ENCODE data around the gene PCSK1N. TPM values are rescaled to one million over a fixed set of nuclear protein-coding genes. Genes with fewer than 3 reads are reported as not detected.
A peak's percentile ranks its signal among the peaks of the same experiment; 100 is the strongest.
"Not testable (repeated sequence)": the region's sequence is repeated elsewhere in the genome, so short reads cannot be mapped to it uniquely, and the experiment has no call there.

Gene PCSK1N
- total RNA-seq, 5 donors from 2014 or later (not counting 1 experiment from before 2014, with no cell fraction given), result 5.0 to 11.4 (median 9.1) TPM

DNA sequence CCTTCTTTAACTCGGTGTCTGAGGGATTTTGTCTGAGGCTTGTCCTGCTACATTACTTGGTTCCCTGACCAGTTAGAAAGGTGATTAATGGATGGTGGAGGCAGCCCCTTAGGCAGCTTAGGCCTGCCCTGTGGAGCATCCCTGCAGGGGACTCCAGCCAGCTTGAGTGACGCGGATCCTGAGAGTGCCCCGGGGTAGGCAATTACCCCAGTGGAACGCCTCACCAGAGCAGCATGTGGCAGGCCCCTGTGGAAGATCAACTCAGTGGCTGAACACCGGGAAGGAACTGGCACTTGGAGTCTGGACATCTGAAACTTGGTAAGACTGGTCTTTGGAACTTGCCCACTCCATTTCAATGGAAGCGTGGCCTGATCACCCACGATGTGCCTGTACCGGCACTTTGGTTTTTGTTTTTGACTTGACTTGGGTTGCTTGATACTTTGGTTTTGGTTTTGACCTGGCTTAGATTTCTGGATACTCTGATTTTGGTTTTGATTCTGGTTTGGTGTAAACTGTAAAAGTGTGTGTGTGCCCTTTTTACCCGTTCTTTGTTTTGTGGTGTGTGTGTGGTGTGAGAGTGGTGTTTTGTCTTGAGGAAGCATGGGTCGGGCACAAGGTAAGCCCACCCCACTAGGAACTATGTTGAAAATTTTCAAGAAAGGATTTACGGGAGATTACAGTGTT lies 18.9 kb upstream of the PCSK1N start:
- H3K9me3 ChIP-seq; H3K27ac Mint-ChIP-seq; H3K27ac ChIP-seq (ENCODE audit: low read length); H3K27me3 ChIP-seq (replicated peaks in 1 of 2; ENCODE audit: control insufficient read depth in 2 of 2, extremely low read depth in 1 of 2, insufficient read depth in 2 of 2, low read length in 1 of 2); DNase-seq; H3K4me1 Mint-ChIP-seq; H3K4me1 ChIP-seq (ENCODE audit: control insufficient read depth in 1 of 2, extremely low read depth in 1 of 2, insufficient read depth in 2 of 2, low read length in 2 of 2); H3K36me3 ChIP-seq (ENCODE audit: control insufficient read depth in 2 of 2, extremely low read depth in 1 of 2, insufficient read depth in 1 of 2, low read length in 1 of 2); ATAC-seq (replicated peaks in 1 of 4); CTCF ChIA-PET; H3K4me3 ChIP-seq (ENCODE audit: control insufficient read depth in 1 of 2, extremely low read depth in 1 of 2, low read length in 1 of 2); H3K4me3 Mint-ChIP-seq; H3K9me3 Mint-ChIP-seq; H3K36me3 Mint-ChIP-seq: not testable (repeated sequence)
- 98% methylated on average over 5 of the region's 12 CpGs for WGBS (ENCODE audit: insufficient coverage)
- POLR2A ChIA-PET, result interaction anchor here in 1 of 2 donors (0.7 kb wide), 1 partner anchor 265 kb away, joined by 3 read pairs; no protein-coding TSS in a partner anchor
- H3K27me3 Mint-ChIP-seq, result peaks cover 10 to 27% of the 10 kb centered on the region in 2 donors

DNA sequence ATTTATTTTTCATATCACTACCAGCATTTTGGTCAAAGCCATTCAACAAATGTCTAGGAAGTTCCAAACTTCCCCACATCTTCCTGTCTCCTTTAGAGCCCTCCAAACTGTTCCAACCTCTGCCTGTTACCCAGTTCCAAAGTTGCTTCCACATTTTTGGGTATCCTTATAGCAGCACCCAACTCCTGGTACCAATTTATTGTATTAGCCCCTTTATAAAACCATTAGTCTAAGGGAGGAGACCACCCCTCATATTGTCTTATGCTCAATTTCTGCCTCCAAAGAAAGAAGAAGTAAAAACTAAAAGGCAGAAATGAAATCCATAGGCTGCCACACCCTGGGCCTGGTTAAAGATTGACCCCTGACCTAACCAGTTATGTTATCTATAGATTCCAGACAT lies 18.1 kb upstream of the PCSK1N start:
- DNase-seq; H3K9me3 ChIP-seq; H3K27ac Mint-ChIP-seq; H3K4me3 ChIP-seq (ENCODE audit: control insufficient read depth in 1 of 2, extremely low read depth in 1 of 2, low read length in 1 of 2); H3K9me3 Mint-ChIP-seq; H3K36me3 Mint-ChIP-seq; H3K4me1 ChIP-seq (ENCODE audit: control insufficient read depth in 1 of 2, extremely low read depth in 1 of 2, insufficient read depth in 2 of 2, low read length in 2 of 2); H3K27me3 ChIP-seq (replicated peaks in 1 of 2; ENCODE audit: control insufficient read depth in 2 of 2, extremely low read depth in 1 of 2, insufficient read depth in 2 of 2, low read length in 1 of 2); POLR2A ChIA-PET; H3K27ac ChIP-seq (ENCODE audit: low read length); ATAC-seq (replicated peaks in 1 of 4); H3K4me3 Mint-ChIP-seq; H3K36me3 ChIP-seq (ENCODE audit: control insufficient read depth in 2 of 2, extremely low read depth in 1 of 2, insufficient read depth in 1 of 2, low read length in 1 of 2); CTCF ChIA-PET: not testable (repeated sequence)
- Mint-ChIP-seq H3K27me3 (peaks cover 10 to 31% of the 10 kb centered on the region in 2 donors), H3K4me1 (peaks cover 7 to 12% (median 8%) of the 10 kb centered on the region in 3 donors)

DNA sequence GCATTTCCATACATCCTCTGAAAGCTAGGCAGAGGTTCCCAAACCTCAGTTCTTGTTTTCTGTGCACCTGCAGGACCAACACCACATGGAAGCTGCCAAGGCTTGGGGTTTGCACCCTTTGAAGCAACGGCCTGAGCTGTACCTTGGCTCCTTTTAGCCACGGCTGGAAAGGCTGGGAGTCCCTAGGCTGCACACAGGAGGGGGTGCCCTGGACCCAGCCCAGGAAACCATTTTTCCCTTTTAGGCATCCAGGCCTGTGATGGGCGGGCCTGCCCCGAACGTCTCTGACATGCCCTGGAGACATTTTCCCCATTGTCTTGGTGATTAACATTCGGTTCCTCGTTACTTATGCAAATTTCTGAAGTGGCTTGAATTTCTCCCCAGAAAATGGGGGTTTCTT lies 17.4 kb upstream of the PCSK1N start:
- CTCF ChIA-PET, result interaction anchor here in 1 of 2 donors (0.6 kb wide), 1 partner anchor 133 kb away, joined by 3 read pairs; no protein-coding TSS in a partner anchor
- DNase-seq (no peak), ATAC-seq (replicated peaks in 1 of 4) (no peak)
- Mint-ChIP-seq H3K27ac (no peak overlapping the region), H3K9me3 (no peaks in the 10 kb centered on the region), H3K4me3 (no peak overlapping the region), H3K27me3 (peaks cover 10 to 31% of the 10 kb centered on the region in 2 donors), H3K4me1 (peaks cover 7 to 12% (median 8%) of the 10 kb centered on the region in 3 donors), H3K36me3 (no peaks in the 10 kb centered on the region)
- Histone ChIP-seq H3K9me3 (no peaks in the 10 kb centered on the region), H3K27ac (ENCODE audit: low read length) (no peak overlapping the region), H3K27me3 (replicated peaks in 1 of 2; ENCODE audit: control insufficient read depth in 2 of 2, extremely low read depth in 1 of 2, insufficient read depth in 2 of 2, low read length in 1 of 2) (peaks cover 0 to 6% of the 10 kb centered on the region in 2 experiments), H3K36me3 (ENCODE audit: control insufficient read depth in 2 of 2, extremely low read depth in 1 of 2, insufficient read depth in 1 of 2, low read length in 1 of 2) (no peaks in the 10 kb centered on the region), H3K4me3 (ENCODE audit: control insufficient read depth in 1 of 2, extremely low read depth in 1 of 2, low read length in 1 of 2) (no peak overlapping the region), H3K4me1 (ENCODE audit: control insufficient read depth in 1 of 2, extremely low read depth in 1 of 2, insufficient read depth in 2 of 2, low read length in 2 of 2) (peaks cover 0 to 3% of the 10 kb centered on the region in 2 experiments)
- POLR2A ChIA-PET, result no interaction called here
- 67% methylated on average over 5 of the region's 7 CpGs for WGBS (ENCODE audit: insufficient coverage)

DNA sequence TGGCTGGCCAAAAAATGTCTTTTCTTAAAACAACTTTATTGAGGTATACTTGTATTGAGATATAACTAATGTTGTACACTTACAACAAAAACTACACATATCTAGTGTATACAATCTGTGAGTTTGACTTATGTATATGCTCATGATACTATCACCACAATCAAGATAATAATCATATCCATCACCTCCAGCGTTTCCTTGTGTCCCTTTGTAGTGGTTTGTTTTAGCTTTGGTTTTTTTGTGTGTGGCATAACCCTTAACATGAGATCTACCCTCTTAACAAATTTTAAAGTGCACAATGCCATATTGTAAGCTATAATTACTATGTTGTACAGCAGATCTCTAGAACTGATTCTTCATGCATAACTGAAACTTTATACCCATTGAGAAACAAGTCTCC lies 13.4 kb upstream of the PCSK1N start:
- H3K36me3 Mint-ChIP-seq, result no peaks in the 10 kb centered on the region
- peaks cover 0 to 3% of the 10 kb centered on the region in 2 experiments for H3K4me1 ChIP-seq (ENCODE audit: control insufficient read depth in 1 of 2, extremely low read depth in 1 of 2, insufficient read depth in 2 of 2, low read length in 2 of 2)
- CTCF ChIA-PET, result interaction anchor here in 1 of 2 donors (1.7 kb wide), 1 partner anchor 200 kb away, joined by 4 read pairs; no protein-coding TSS in a partner anchor

DNA sequence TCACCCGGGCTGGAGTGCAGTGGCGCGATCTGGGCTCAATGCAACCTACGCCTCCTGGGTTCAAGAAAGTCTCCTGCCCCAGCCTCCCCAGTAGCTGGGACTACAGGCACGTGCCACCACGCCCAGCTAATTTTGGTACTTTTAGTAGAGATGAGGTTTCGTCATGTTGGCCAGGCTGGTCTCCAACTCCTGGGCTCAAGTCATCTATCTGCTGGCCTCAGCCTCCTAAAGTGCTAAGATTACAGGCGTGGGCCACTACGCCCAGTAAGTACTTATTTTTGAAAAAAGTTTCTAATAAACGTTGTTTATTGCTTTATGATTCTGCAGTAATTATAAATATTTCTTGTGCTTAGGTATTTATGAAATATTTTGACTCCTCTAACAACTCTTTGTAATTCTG lies 4.3 kb upstream of the PCSK1N start:
- ATAC-seq (replicated peaks in 1 of 4) (no peak), DNase-seq (no peak)
- H3K4me3 Mint-ChIP-seq, result no peak overlapping the region
- peaks cover 9 to 19% of the 10 kb centered on the region in 2 donors for H3K27me3 Mint-ChIP-seq
- Histone ChIP-seq H3K4me3 (ENCODE audit: control insufficient read depth in 1 of 2, extremely low read depth in 1 of 2, low read length in 1 of 2) (no peak overlapping the region), H3K9me3 (no peaks in the 10 kb centered on the region), H3K4me1 (ENCODE audit: control insufficient read depth in 1 of 2, extremely low read depth in 1 of 2, insufficient read depth in 2 of 2, low read length in 2 of 2) (peaks cover 0 to 8% of the 10 kb centered on the region in 2 experiments), H3K27me3 (replicated peaks in 1 of 2; ENCODE audit: control insufficient read depth in 2 of 2, extremely low read depth in 1 of 2, insufficient read depth in 2 of 2, low read length in 1 of 2) (peaks cover 0 to 8% of the 10 kb centered on the region in 2 experiments), H3K36me3 (ENCODE audit: control insufficient read depth in 2 of 2, extremely low read depth in 1 of 2, insufficient read depth in 1 of 2, low read length in 1 of 2) (no peaks in the 10 kb centered on the region), H3K27ac (ENCODE audit: low read length) (no peak overlapping the region)
- no peaks in the 10 kb centered on the region for H3K36me3 Mint-ChIP-seq
- H3K9me3 Mint-ChIP-seq, result no peaks in the 10 kb centered on the region
- ChIA-PET CTCF (no interaction called here), POLR2A (no interaction called here)
- H3K4me1 Mint-ChIP-seq, result peaks cover 3 to 8% (median 5%) of the 10 kb centered on the region in 3 donors
- no peak overlapping the region for H3K27ac Mint-ChIP-seq
- 90% methylated on average over 2 of the region's 10 CpGs for WGBS (ENCODE audit: insufficient coverage)

More for the DNA sequence above, 13.4 kb upstream of the PCSK1N start:
- H3K4me3 Mint-ChIP-seq, result peak overlapping the region in 1 of 3 donors; percentile 10
- Histone ChIP-seq H3K27me3 (replicated peaks in 1 of 2; ENCODE audit: control insufficient read depth in 2 of 2, extremely low read depth in 1 of 2, insufficient read depth in 2 of 2, low read length in 1 of 2) (peaks cover 0 to 5% of the 10 kb centered on the region in 2 experiments), H3K27ac (ENCODE audit: low read length) (no peak overlapping the region), H3K4me3 (ENCODE audit: control insufficient read depth in 1 of 2, extremely low read depth in 1 of 2, low read length in 1 of 2) (no peak overlapping the region), H3K36me3 (ENCODE audit: control insufficient read depth in 2 of 2, extremely low read depth in 1 of 2, insufficient read depth in 1 of 2, low read length in 1 of 2) (no peaks in the 10 kb centered on the region), H3K9me3 (no peaks in the 10 kb centered on the region)
- DNase-seq (peak in 1 of 35 experiments; percentile 12), ATAC-seq (replicated peaks in 1 of 4) (peak in 3 of 4 experiments; percentile 29 to 62 (median 38))
- H3K27ac Mint-ChIP-seq, result no peak overlapping the region
- no peaks in the 10 kb centered on the region for H3K9me3 Mint-ChIP-seq
- peaks cover 7 to 10% (median 8%) of the 10 kb centered on the region in 3 donors for H3K4me1 Mint-ChIP-seq
- H3K27me3 Mint-ChIP-seq, result peaks cover 2 to 15% of the 10 kb centered on the region in 2 donors
- no CpG with 5 or more reads among the region's 1 CpG for WGBS (ENCODE audit: insufficient coverage)
- POLR2A ChIA-PET, result no interaction called here

DNA sequence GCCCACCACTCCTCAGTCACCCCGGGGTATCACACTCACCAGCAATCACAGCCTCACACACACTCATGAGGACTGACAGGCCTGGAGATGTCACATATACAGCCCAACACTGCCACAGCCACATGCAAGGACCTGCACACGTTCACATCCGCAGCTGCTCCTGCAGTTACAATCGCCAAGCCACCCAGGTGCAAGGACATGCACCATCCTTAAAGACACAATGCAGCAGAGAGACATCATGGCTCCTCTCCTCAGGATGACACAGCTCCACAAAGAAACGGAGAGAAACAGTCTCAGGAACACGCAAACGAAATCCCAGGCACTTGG lies 1.1 kb downstream of the PCSK1N start:
- Mint-ChIP-seq H3K27ac (no peak overlapping the region), H3K36me3 (no peaks in the 10 kb centered on the region), H3K4me1 (peaks cover 16 to 22% (median 17%) of the 10 kb centered on the region in 3 donors), H3K9me3 (no peaks in the 10 kb centered on the region), H3K27me3 (peaks cover 31 to 34% of the 10 kb centered on the region in 2 donors), H3K4me3 (peak overlapping the region; percentile 76 to 83 (median 77))
- Histone ChIP-seq H3K9me3 (no peaks in the 10 kb centered on the region), H3K4me3 (ENCODE audit: control insufficient read depth in 1 of 2, extremely low read depth in 1 of 2, low read length in 1 of 2) (no peak overlapping the region), H3K36me3 (ENCODE audit: control insufficient read depth in 2 of 2, extremely low read depth in 1 of 2, insufficient read depth in 1 of 2, low read length in 1 of 2) (no peaks in the 10 kb centered on the region), H3K27ac (ENCODE audit: low read length) (no peak overlapping the region), H3K27me3 (replicated peaks in 1 of 2; ENCODE audit: control insufficient read depth in 2 of 2, extremely low read depth in 1 of 2, insufficient read depth in 2 of 2, low read length in 1 of 2) (peaks cover 0 to 43% of the 10 kb centered on the region in 2 experiments), H3K4me1 (ENCODE audit: control insufficient read depth in 1 of 2, extremely low read depth in 1 of 2, insufficient read depth in 2 of 2, low read length in 2 of 2) (peaks cover 0 to 21% of the 10 kb centered on the region in 2 experiments)
- no CpG with 5 or more reads among the region's 7 CpGs for WGBS (ENCODE audit: insufficient coverage)
- ChIA-PET CTCF (no interaction called here), POLR2A (interaction anchor here in 1 of 2 donors (0.7 kb wide), 1 partner anchor 180 kb away, joined by 8 read pairs; no protein-coding TSS in a partner anchor)
- ATAC-seq (replicated peaks in 1 of 4) (peak in 3 of 4 experiments; percentile 26 to 32 (median 28)), DNase-seq (peak in 1 of 35 experiments; percentile 18)

All from T-cell (primary cell).